ENCODE results near the gene TOP3B.

GRCh38 chr22:21996175-21996720 is 13.7 kb upstream of the TOP3B start:
- TF ChIP-seq POLR2A (IDR thresholded peaks at IDR 0.05) (no peak), CTCF (IDR thresholded peaks at IDR 0.05 in 4 of 5, conservative IDR thresholded peaks at IDR 0.05 in 1 of 5) (no peak)

Measured in gastrocnemius medialis (tissue), 4 donors.